Activated effector memory CD4-positive, alpha-beta T cell treated with anti-CD3 and anti-CD28 coated beads, Interleukin-2, amount 50 U/mL, for 16 hours (primary cell): ENCODE results near the gene ANGPTL8.

Experiments
- DNase-seq: peaks from one replicate; pipeline ENCODE4 v3.0.0-alpha.2; 2020

Gene ANGPTL8

DNA sequence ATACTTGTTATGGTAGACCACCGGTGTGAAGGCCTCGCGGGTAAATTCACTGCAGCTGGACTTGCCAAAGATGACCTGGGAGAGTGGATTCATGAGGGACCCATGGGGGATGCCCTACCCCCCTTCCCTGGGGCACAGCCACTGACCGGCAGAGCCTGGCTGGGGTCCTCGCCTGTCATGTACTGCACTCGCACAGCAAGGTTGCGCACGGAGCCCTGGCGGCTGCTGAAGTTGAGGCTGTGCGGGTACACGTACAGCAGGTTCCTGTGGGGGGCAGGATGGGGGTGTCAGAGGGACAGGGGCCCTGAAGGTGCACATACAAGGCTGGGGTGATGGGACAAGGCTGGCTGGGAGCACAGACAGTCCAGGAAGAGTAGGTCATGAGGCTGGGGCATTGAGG, 1.4 kb upstream of the ANGPTL8 start:
- DNase-seq: no peak

DNA sequence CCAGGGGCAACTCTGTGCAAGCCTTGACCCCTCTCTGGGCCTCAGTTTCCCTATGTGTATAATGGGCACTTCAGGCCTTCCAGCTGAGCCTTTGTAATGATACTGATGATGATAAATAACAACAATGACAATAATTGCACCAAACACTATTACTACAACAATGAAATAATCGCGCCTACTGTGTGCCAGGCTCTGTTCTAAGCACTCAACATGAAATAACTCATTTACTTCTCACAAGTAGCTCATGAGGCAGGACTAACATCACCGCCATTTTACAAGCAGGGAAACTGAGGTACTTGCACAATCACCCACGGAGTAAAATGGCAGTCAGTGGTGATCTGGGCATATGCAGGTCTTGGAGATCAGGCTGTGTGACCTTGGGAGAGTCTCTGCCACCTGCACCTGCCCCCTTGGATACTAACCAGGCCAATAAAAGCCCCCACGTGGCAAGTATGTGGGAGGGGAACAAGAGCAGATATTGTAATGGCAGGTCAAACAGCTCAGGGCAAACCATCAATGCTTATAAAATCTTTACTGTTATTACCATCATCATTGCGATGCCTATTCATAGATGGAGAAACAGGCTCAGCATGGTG, 540 bp upstream of the ANGPTL8 start:
- DNase-seq: no peak

DNA sequence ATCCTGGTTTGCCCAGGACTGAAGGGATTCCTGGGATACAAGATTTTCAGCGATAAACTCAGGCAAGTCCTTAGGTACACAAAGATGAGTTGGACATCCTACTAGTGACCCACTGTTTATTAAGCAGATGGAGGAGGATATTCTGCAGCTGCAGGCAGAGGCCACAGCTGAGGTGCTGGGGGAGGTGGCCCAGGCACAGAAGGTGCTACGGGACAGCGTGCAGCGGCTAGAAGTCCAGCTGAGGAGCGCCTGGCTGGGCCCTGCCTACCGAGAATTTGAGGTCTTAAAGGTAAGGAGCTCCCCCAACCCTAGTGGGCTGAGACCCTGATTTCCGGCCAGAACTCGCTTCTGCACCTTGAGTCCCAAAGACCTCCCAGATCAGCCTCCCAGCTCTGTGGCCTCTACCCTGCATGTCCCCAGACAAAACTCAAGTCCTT, 607 bp downstream of the ANGPTL8 start:
- no peak for DNase-seq

DNA sequence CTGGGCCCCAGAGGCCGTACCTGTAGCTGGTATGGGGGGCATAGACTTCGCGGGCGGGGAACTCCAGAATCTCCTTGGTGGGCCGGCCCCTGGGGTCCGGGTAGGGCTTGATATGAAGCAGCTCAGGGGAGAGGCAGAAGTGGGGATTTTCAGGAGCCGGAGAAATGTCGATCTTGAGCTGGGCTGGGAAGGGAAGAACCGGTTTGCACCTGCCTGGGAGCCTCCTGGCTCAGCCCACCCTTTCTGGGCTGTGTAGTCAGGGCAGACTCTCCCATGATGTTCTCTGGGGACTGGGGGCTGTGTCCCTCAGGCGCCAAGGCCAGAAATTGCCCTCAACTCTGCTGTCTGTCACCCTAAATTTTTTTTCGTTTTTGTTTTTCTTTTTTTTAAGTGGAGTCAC, 2.6 kb downstream of the ANGPTL8 start:
- DNase-seq: no peak

DNA sequence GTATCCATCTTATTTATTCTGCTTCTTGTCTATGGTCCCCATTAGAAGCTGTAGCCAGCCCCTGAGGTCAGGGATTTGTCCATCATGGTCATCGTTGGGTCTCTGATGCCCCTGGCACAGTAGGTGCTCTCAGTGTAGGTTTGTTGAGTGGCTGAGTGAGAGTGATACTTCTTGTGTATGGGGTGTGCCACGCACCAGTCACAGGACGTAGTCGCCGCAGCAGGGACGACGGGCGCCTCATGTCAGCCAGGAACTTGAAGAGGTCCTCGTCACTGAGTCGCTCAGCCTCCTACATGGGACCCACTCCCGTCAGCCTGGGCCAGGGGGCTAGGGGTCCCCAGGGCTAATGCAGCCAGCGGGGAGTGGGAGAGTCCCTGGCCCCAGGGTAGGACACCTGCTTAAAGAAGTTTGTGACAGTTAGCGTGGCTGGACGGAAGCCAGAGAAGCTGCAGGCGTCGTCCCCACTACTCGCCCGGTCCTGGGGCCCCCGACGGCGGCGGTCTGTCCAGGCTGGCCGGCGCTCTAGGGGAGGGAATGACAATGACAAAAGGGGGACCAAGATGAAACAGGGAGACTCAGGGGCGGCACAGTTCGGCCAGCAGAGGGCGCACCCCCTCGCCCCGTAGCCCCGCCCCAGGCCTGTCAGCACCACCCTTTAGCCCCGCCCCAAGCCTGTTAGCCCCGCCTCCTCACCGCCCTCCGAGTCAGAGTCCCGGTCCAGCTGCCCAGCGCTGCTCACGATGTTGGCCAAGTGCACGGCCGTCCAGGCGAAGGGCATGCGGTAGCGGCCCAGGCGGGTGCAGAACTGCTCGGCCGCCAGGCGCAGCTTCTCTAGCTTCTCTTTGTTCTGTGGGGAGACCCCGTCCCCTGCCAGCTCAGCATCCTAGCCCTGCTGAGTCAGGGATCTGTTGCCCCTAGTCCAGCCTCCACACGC, 3.7 kb downstream of the ANGPTL8 start:
- peak; percentile 95 for DNase-seq

DNA sequence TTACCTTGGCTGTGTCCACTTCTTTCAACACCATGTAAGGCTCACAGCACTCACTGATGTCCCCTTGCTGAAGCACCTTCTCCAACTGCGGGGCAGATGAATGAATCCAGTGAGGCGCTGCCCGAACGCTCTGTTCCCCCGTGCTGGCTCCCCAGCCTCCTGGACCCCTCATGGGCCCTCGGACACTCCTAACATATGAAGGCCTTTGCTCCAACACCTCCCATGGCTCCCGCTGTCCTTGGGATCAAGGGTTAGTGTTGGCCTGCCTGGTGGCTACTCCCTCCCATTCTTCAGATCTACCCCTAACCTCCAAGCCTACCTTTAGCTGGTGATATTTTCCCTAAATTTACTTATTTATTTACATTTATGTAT, 4.4 kb downstream of the ANGPTL8 start:
- no peak for DNase-seq

DNA sequence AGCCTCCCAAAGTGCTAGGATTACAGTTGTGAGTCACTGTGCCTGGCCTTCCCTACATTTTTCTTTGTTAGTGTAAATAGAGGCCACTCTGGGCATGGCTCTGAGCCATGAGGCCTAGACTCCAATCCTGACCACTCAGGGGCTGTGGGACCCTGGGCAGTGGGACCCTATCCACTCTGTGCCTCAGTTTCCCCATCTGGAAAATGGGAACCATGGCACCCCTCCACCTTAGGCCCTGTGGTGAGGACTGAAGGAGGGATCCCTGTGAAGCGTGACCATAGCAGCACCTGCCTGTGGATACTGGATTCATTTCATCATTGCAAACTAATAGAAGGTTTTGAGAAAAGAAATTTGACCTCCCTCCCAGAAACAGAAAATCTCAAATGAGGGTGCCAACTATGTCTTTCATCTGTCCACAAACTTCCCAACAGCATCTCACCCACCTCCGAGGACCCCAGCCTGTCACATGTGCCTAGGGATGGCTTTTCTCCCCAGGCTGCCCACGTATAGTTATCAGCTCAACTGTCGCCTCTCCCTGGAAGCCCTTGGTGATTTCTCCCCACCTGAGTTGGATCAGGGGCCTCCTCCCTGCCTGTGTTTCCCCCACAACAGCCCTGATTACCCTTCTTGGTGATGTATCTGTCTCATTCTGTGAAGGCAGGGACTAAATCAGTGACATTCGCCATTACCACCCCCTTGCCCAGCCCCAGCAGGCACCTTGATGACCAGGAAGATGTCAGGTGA, 5.6 kb downstream of the ANGPTL8 start:
- DNase-seq: no peak

DNA sequence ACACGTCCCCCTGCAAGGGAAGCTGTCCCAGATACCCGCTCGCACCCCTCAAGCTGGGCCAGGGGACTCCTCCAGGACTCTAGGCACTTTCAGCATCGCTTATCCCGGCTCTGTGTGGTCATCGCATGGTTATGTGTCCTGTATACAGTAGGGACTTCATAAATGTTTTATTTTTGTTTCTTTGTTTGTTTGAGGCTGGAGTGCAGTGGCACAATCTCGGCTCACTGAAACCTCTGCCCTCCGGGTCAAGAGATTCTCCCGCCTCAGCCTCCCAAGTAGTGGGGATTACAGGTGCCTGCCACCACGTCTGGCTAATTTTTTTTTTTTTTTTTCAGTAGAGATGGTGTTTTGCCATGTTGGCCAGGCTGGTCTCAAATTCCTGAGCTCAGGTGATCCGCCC, 7.5 kb downstream of the ANGPTL8 start:
- DNase-seq: no peak

DNA sequence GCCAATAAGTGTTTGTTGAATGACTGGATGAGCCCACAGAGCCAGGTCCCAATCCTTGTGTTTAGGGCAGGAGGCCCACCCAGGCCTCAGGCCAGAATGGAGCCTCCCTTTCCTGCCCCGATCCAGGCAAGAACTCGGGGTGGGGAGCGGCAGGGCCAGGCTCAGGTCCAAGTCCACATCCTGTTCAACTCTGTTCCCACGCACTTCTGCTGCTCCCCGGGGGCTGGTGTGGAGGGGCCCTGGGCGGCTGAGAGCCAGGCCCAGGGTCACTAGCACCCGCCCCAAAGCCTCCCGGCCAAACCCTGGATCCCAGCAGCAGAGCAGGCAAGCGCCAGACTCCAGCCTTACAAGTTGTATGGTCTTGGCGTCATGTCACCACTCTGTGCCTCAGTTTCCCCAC, 8.0 kb downstream of the ANGPTL8 start:
- DNase-seq: no peak

DNA sequence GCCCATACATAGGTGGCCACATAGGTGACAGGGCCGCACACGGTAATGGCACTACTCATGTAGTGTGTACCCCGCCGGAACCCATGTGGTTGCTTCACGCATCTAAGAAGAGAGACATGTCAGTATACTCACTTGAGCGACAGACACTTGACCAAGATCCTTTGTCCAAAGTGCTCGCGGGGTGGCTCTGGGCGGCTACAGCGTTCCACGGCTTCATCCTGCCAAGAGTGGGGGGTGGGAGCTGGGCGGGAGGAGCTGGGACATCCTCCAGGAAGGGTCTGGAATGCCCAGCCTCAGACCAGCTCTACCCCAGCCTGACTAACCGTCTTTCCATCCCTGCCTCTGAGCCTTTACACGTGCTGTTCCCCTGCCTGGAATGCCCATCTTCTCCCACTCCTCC, 8.5 kb downstream of the ANGPTL8 start:
- no peak for DNase-seq

DNA sequence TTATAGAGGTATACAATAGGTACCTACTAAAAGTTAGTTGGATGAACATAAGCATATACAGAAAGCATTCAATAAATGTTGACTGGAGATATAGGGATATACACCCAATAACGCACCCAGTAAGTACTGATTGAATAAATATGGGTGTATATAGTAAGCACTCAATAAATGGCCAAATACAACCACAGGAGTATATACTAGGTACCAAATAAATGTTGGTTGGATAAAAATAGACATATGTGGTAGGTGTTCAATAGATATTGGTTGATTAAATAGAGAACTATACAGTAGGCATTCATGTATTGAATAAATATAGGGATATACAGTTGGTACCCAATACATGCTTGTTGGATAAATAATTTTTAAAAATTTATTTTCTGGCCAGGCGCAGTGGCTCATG, 9.4 kb downstream of the ANGPTL8 start:
- DNase-seq: no peak

DNA sequence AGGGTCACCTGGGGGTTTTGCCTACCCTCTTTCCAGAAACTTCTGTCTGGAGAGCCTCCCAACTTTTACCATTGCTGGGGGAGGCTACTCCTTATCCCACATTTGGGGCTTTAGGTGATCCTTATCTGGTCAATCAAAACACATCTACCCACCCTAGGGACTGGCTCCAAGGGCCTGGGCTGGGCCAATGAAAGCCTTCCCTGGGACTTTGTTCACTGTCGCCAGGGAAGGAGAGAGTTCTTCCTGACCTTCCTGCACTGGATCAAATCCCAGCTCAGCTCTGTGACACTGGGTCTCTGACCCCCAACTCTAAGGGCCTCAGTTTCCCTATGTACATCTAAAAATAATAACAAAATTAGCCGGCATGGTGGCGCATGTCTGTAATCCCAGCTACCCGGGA, 11.8 kb downstream of the ANGPTL8 start:
- no peak for DNase-seq

DNA sequence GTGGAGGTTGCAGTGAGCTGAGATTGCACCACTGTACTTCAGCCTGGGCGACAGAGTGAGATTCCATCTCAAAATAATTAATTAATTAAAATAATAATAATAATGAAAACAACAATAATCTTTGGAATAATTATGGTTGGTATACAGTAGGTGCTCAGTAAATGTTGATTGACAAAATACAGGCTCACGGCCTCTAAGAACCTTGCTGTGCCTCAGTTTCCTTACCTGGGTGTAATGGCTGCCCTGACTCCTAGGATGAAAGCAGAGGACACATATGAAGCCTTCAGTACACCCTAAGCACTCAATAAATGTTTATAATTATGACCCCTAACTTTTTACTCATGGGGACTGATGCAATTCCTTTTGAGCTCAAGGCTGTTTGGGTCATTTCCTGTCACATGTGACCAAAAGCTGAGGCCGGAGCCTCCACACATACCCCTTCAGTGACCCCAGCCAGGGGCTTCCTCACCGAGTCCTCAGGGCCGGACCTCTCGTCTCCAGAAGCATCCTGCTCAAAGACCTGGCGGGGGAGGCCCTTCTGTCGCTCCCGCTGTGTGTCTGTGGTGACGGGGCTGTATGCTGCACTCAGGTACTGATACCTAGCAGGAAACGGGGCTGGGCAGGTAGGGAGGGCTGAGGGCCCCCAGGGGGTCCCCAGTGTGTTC, 12.4 kb downstream of the ANGPTL8 start:
- DNase-seq: no peak

DNA sequence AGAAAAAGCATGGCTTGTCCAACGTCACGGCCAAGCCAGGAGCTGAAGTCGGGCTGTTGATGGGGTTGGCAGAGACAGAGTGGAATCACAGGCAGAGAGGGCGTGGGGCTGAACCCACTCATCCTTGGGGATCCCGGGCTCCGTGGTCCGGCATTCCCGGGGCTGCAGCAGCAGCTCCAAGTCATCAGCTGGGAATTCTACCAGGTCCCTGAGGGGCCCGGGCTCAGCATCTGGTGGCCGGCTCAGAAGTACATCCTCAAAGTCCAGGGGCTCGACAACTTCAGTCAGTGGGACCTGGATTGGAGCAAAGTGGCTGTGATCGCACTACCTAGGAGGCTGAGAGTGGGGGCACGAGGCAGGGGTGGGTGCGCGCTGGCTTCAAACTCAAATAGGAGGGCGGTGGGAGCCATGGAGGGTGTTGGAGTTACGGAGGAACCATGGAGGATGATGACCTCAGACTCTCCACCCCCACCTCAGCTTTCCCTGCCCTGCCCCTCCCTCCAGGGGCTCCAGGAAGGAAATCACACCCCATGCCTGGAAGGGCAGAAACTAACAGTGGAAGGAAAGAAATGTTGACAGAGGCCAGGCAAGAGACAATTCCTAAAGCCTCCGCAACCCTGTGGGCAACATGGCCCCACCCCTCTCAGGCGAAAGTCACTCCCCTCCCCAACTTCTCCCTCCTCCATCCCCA, 13.4 kb downstream of the ANGPTL8 start:
- no peak for DNase-seq

DNA sequence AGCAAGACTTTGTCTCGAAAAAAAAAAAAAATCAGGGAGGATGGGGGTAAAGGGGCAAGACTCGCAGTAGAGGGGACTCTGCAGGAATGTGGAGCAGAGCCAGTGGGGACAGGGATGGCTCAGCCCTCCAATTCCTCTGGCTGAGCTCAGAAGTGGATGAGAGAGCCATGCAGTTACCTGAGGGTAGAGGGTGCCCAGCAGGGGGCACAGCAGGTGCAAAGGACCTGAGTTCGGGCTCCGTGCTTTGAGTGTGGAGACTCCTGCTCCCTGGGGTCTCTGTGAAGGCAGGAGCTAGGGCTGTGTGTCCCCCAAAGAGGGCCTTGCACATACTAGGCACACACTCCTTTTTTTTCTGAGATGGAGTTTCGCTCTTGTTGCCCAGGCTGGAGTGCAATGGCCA, 15.2 kb downstream of the ANGPTL8 start:
- DNase-seq: no peak

DNA sequence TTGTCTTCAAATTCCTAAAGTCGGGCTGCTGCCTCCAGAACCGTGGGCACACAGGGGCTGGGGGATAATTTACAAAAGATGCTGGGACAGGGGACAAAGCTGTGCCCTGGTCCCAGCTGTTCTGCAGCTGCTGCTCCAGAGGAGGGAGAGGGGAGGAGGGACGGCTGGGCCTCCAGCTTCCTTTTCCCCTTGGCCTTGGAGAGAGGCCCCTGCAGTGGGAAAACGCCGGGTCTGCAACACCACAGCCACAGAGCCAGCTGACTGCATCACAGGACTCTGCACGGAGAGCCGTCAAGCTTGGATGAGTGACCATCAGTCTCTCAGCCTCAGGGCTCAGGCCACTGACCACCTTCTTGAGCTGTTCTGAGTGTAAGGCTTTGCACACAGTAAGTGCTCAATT, 16.8 kb downstream of the ANGPTL8 start:
- DNase-seq: no peak

DNA sequence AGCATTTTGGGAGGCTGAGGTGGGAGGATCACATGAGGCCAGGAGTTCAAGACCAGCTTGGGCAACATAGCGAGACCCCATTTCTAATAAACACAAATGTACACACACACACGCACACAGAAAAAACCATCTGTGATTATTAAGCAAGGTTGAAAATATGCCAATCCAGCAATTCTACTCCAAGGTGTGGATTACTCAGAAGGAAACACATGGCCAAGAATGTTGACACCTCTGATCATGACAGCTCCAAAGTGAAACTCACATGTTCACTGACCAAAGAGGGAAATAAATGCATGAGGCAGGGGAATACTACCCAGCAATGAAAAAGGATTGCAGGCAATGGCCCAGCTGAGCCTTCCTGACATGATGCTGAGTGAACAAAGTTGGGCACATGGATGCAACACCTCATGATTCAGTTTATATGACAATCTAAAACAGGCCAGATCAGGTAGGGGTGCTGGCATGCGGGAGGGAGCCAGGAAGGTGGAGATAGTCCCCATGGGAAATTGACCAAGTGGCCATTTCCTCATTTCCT, 18.5 kb downstream of the ANGPTL8 start:
- DNase-seq: no peak

DNA sequence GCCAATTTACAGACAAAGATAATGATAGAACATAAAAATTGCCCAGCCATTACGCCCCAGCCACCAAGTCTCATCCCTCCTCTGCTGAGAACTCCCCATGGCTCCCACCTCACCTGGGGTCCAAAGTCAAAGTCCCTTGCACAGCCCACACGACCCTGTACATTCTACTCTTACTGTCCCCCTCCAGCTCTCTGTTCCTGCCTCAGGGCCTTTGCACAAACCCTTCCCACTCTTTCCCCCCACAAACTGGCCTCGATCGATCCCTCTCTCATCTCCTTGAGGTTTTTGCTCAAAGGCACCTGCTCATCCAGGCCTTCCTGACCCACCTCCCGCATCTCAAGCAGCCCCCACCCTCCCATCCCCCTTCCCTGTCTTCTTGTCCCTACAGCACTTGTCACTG, 21.6 kb downstream of the ANGPTL8 start:
- no peak for DNase-seq

DNA sequence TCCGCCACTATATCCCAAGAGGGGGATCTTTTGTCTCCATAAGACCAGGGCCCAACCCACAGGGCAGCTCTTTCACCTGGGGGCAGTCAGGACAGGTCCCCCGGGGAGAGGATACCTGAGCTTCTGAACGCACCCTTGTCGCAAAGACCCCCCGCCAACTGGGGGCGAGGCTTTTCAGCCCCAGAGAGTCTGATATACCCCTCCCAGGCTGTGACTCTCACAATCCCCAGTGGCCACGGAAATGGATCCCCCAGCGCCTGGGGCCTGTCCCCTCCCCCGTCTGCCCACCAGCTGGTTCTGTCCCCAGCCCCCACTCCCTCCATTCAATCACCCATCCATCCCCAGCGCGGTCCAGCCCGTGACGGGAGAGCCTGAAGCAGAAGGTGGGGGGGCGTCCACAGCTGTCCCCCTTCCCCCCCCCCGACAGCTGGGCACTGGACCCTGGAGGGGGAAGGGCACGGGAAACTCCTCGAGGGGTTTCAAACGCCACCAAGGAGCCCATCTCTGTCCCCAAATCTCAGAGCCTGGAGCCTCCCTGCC, 22.1 kb downstream of the ANGPTL8 start:
- no peak for DNase-seq

DNA sequence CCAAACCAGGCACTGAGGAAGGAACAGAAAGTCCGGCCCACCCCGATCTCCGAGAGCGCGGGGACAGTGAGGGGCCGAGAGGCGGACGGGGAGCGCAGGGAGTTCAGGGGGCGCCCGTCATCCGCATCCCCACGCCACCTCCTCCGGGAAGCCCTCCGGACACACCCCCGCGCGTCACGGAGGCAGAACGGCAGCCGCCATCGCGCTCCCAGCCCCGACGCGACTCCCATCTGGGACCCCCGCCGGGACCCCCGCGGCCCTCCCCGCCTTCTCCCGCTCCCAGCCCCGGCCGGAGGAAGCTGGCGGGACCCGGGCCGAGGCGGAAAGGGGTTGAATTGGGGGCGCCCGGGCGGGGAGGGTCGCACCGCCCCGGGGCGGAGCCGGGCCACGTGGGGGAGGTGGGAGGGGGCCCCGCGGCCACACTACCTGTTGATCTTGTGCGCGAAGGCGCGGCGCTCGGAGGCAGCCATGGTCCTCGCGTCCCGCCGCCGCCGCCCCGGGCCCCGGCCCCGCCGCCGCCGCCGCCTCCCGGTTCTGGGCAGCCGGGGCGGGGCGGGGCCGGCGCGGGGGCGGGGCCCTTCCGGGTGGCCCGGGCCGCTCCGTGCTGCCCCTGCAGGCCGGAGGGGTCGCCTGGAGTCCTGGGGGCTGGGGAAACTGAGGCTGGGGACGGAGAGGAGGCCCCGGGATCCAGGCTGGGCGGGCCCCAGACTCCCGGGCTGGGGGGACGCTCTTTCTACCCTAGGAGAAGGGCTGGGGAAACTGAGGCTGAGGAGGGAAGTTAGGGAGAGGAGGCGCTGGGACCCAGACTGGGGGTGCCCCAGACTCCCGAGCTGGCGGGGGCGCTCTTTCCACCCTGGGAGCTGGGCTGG, 22.8 kb downstream of the ANGPTL8 start, which contains the start of gene DOCK6:
TSS of gene DOCK6 (minus strand) at position 554 of the 869 bp plus-strand sequence. CDS start at position 470, 84 bp downstream.
- peak; percentile 68 for DNase-seq

DNA sequence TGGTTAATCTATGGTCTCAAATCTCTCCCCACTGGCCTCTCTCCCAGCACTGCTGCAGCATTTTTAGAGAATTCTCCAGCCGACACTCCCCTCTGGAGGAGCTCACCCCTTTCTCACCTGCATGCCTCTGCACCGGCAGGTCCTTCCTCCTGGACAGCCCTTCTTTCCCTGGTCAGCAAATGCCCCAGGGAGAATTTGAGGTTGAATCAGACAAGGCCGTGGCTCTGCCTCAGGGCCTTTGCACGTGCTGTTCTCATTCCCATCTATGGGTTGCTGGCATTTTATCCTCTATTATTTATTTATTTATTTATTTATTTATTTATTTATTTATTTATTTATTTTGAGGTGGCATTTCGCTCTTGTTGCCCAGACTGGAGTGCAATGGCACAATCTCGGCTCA, 24.3 kb downstream of the ANGPTL8 start:
- no peak for DNase-seq
